GM21528 (cell line): ENCODE data around the gene GREB1.

Source experiments
- ATAC-seq: cut with Tn5 transposase; IDR thresholded peaks from one replicate; pipeline ENCODE4 v1.9.1; 2021; ENCODE audit warnings: mild to moderate bottlenecking, moderate library complexity; ENCODE audit not compliant: unreplicated experiment, low FRiP score

The GREB1 gene

DNA sequence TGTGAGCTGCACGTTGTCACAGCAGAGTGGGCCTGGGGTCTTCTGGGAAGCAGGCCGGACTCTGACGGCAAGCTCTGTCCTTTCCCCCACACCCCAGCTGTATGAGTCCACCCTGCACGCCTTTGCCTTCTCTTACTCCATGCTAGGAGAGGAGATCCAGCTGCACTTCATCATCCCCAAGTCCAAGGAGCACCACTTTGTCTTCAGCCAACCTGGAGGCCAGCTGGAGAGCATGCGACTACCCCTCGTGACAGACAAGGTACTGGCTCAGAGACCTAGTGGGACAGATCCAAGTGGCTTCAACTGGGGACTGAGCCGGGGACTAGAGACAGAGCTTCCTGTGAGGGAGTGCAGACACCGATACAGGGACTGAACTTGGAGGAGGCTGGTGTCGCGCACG lies 96.0 kb downstream of the GREB1 start:
- no peak for ATAC-seq

DNA sequence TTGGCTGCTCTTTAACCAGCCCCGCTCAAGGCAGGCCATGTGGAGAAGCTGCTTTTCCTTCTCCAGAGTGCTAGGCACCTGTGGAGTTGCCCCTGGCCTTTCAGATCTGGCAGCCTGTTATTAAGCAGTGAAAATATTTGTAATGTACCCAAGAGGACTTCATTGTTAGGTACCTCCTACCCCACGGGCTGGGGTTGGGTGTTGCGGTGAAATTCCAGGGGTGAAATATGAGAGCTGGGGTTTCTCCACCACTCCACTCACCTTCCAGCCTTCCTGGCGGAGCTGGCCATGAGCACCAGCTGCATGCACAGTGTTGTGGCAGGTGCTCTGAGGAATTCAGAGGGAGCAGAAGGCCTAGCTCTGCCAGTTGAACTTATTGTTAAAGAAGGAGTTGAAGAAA lies 97.0 kb downstream of the GREB1 start:
- ATAC-seq = no peak

DNA sequence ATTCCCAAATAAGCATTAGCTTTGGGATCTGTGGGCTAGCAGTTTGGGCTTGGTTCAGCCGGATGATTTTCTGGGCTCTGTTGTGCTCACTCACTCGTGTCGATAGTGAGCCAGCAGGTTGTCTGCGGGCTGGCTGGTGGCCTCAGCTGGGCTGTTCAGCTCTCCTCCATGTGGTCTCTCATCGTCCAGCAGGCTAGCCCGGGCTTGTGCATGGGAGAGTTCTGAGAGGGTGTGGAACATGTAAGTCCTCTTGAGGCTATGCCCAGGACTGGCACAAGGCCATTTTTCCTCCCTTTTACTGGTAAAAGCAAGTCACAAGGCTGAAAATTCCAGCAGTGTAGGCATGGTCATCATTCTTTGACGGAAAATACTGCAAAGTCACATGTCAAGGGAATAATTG lies 97.6 kb downstream of the GREB1 start:
- ATAC-seq = no peak

DNA sequence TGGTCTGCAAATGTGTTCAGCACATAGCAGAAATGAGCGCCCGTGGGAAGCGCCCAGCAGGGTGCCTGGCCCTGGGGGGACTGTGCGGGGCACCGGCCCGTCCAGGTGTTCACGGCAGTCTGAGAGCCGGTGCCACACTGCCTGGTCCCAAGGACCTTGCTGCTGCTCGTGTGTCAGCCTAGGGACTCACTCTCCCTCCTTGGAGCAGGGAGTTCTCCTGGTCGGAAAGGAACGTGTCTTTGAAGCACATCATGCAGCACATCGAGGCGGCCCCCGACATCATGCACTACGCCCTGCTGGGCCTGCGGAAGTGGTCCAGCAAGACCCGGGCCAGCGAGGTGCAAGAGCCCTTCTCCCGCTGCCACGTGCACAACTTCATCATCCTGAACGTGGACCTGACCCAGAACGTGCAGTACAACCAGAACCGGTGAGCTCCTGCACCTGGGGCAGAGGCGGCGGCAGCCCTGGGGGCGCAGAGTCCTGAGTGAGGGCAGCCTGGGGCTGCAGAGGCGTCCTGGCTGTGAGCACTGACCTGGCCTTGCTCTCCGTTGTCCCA lies 100.2 kb downstream of the GREB1 start:
- ATAC-seq = no peak

DNA sequence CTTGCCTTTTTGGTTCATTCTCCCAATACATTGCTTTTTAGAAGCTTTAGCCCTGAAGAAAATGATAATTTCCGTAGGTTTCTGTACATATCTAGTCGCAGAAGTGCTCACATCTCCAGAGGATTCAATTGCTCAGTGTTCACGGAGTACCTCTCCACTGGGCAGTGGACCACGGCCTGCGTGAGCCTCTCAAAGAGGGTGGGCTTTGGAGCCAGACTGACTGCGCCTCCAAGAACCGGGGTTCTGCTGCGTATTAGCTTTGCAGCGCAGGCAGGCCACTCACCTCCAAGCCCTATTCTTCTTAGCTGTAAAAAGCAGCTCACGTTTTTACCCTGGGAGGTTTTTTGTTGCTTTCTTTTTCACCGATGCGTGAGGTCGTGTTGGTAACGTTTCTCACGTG lies 100.7 kb downstream of the GREB1 start:
- no peak for ATAC-seq

DNA sequence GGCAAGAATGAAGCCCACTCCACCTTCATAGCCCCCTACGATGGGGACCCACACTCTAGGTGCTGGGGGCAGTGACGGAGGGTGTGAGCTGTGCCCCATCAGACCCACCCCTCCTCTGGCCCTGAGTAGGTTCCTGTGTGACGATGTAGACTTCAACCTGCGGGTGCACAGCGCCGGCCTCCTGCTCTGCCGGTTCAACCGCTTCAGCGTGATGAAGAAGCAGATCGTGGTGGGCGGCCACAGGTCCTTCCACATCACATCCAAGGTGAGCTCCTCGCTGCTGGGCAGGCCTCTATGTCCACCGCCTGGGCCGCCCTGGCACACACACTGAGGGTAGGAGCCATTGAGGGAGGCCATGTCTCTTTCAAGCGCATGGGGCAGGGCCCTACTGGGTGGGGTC lies 101.3 kb downstream of the GREB1 start:
- no peak for ATAC-seq

DNA sequence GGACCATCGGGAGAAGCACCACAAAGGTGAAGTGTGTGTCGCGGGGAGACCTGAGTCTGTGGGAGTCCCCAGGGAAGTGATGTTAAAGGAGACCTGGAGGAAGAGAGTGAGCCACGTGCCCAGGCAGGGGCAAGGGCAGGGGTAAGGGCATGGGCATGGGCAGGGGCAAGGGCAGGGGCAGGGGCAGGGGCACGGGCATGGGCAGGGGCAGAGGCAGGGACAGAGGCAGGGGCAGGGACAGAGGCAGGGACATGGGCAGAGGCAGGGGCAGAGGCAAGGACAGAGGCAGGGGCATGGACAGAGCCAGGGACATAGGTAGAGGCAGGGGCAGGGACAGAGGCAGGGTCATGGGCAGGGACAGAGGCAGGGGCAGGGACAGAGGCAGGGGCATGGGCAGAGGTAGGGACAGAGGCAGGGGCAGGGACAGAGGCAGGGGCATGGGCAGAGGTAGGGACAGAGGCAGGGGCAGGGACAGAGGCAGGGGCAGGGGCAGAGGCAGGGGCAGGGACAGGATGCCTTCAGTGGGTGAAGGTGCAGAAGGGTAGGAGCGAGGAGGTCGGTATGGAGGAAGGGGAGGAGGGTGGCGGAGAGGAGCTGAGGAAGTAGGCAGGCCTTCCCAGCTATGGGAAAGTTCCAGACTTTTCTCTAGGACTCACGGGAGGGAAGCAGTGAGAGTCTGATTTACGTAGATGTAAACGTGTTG lies 102.9 kb downstream of the GREB1 start:
- ATAC-seq = no peak

DNA sequence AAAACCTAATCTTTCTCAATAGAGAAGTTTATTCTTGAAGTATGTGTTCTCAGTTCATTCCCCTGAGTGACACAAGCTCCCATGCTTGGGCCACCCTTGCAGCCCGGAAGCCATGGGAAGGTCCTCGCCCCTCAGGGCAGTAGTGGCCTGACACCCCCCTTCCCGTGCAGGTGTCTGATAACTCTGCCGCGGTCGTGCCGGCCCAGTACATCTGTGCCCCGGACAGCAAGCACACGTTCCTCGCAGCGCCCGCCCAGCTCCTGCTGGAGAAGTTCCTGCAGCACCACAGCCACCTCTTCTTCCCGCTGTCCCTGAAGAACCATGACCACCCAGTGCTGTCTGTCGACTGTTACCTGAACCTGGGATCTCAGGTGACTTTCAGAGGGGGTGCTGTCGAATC lies 103.7 kb downstream of the GREB1 start:
- ATAC-seq = no peak

DNA sequence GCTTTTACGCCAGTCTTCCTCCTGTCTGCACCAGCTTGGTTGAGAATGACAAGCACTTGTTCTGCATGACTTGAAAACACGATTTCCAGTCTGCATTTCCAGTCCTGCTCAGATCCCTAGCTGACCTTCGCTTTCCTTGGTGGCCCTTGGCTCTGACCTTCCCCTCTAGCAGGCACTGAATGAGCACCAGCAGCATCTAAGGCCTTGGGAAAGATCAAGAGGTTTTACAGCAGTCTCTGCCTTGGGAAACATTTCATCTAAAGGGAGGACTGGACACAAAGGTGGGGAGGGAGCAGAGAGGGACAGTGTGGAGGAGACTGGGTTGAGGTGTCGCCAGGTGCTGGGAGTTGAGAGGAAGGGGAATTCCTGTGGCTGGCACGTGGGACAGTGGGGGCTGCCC lies 105.7 kb downstream of the GREB1 start:
- ATAC-seq = no peak

DNA sequence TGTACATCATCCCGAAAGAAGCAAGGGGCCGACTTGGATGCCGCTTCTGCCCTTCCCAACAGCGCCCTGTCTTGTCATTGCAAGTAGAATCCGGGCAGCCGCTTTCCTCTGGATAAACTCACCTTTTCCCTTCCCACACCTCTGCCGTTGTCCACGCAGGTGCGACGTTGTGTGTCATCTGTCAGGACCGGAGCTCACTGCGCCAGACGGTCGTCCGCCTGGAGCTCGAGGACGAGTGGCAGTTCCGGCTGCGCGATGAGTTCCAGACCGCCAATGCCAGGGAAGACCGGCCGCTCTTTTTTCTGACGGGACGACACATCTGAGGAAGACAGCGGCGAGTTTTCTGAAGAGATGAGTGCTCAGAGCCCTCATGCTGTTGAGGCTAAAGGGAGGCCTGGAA lies 106.3 kb downstream of the GREB1 start:
- ATAC-seq = no peak

DNA sequence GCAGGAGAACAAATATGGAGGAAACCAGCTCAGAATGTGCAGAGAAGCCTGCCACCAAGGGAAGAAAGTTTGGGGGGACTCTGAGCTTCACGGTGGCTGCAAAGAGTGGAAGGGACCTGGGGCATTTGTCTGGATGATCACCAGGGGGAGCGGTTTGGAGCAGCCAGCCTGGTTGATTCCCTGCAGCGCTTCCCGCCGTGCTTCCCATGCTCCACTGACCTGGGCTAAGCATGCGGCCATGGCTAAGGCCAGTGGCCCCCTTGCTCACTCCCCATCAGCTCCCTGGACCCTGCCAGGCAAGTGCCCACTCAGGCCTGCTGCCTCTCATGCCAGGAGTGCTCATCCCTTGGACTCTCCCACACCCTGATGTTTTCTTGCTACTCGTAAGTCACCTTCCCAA lies 109.1 kb downstream of the GREB1 start:
- no peak for ATAC-seq

DNA sequence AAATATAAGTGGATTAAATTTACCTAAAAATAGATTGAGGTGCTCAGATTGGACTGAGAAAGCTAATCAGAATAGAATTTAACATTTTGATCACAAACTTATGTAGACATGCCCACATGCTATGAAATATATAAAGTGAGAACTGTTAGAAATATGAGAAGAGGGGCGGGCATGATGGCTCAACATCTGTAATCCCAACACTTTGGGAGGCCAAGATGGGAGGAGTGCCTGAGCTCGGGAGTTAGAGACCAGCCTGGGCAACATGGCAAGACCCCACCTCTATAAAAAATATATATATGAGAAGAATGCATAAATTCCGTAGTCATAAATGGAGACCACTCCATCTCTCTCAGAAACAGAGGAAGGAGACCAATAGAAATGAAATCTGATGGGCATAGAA lies 110.4 kb downstream of the GREB1 start:
- ATAC-seq = no peak

DNA sequence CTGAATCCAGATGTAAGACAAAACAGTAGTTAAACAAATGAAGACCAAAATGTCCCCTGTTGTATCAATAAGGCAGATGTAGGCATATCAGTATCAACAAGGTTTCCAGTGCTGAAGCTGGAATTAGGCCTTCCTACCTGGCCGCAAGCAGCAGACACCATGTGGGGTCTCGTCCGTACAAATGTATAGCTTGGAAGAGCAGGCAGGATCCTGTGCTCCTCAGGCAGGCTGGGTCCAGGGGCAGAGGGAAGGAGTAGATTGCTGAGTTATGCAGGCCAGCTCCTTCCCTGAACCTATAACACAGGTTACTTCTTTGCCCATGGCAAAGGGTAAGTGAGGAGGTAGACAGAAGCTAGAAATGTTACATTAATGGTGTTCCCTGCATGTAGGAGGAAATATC lies 112.7 kb downstream of the GREB1 start:
- no peak for ATAC-seq

DNA sequence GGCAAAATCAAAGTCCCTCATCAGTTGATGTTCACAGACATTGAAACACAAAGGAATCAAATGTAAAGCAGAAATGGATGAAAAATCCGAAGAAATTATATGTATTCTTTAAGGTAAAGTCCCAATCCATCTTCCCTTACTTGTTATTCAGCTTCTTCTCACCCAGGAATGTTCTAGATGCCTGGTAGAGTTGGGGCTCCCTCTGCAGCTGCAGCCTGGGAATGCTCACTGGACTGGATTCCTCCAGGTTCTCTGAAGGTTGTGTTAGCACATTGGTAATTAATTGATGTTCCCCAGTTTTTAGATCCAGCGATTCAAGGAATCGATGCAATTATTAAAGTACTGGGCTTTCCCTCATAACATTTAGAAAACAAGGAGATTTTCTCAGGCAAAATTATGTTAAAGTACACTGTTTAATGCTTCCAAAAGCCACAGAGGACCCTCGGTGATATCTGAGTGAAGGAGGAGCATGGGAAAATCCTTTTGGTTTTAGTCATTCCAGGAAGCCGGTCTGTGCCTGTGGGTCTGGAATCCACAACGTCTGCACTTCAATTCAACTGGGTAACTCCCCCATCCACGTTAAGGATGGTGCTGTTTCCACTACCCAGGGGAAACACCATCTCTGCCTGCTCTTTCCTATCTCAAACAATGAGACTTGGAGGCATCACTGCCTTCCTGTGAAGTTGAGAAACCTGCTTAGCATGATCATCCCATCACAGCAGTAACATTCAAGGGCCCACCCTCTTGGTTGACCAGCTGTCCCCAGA lies 114.2 kb downstream of the GREB1 start:
- no peak for ATAC-seq

DNA sequence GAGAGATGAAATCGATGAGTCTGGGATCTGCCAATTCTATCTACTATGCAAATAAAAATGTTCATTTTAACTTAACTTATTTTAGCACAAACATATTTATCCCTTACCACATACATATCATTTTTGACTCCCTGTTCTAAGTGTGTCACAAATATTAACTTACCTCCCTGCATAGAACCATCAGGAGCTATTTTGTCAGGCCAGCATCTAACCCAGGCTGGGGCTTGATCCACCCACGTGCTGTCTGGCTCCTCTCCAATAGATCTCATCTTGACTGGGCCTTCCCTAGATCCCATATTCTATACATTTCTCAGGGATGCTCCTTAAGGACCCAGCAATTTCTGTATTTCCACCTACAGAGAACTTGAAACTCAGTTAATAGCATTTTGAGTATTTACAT lies 115.2 kb downstream of the GREB1 start:
- ATAC-seq = no peak

DNA sequence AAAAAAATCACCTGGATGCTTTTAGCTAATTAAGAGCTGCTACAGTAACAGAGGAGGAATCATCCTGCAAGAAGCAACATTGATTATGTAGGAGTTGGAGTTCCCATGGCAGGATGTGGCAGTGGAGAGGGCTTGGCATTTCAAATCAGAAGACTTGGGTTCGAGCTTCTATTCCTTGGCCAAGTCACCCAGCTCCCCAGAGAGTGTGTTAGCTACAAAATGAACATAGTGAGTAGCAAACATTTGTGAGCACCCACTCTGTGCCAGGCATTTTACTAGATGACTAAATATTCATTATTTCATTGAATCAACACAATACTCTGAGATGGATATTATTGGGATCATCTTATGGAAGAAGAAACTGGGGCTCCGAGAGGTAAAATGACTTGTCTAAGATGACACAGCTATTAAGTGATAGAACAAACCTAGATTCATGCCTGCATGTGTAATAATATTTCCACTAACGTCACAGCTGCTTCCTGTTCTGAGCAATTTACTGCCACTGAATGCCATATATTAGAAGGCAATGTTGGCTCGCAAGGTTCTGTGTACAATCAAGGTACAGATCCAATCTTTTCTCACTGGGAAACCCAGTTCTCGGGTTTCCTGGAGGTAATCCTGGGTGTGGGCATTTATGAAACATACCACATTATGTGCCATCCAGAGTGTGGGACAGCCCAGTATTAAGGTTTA lies 118.2 kb downstream of the GREB1 start:
- no peak for ATAC-seq

DNA sequence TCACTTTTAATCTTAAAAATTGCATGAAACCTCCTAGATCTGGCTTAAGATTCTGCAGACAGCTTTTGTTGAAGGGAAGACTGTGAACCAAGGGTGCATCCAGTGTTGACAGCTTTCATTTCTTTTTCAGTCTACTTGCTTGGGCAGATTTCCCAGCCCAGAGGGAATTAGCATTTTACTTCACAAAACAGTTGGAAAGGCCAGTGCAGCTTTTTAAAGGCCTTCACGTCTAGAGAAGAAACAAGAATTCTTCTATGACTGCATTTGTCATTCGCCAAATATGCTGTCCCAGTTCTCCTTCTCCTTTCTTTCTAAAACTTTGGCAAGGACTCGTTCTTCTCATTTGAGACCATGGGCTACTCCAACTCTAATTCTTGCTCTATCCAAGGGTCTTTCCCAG lies 118.7 kb downstream of the GREB1 start:
- ATAC-seq = no peak

DNA sequence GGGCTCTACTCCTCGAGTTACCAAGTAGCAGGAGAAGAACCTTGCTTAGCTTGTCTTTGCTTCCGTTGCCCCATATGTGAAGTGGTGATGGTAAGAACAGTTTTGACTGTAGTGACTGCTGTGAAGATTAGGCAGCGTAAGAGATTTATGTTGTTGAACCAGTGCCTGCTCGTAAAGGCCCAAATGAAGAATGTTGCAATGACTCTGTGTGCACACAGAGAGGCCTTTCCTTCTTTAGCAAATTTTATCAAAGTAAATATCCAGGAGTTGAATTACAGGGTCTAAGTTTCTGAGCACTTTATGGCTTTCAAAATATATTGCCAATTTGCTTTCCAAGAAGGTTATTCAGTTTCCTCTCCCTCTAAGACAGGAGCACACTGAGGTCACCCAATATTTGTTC lies 121.7 kb downstream of the GREB1 start:
- no peak for ATAC-seq

DNA sequence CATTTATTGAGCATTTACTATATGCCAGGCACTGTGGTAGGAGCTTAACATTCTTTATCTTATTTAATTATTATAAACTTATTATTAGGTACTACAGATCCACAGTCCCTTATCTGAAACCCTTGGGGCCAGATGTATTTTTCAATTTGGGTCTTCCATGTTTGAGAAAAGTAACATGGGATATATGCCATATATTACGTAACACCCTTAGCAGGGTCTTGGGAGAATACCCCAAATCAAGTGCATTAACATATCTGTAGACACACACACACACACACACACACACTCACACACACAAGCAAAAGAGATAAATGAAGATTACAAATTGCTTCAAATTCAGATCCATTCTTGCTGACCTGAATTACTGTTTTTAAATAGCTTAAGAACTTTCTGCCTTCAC lies 122.4 kb downstream of the GREB1 start:
- no peak for ATAC-seq

DNA sequence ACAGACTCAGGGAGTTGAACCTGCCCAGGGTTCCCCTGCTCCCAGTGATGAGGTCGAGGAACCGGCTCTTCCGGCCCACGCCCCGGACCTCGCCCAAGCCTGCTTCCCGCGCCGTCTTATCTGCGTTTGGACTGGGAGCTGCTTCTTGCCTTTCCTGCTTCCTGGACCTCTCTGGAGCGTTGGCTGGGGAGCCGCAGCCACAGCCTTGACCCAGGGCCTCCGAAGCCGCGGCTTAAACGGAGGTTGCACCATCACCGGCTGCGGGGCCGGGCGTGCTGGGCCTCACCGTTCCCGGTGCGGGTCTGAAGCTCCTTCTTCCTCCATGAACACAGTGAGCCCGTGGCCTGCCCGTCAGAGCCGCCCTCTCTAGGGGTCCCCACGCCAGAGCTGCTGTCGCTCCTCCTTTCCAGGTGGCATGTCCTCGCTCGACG lies 122.8 kb downstream of the GREB1 start:
- no peak for ATAC-seq

DNA sequence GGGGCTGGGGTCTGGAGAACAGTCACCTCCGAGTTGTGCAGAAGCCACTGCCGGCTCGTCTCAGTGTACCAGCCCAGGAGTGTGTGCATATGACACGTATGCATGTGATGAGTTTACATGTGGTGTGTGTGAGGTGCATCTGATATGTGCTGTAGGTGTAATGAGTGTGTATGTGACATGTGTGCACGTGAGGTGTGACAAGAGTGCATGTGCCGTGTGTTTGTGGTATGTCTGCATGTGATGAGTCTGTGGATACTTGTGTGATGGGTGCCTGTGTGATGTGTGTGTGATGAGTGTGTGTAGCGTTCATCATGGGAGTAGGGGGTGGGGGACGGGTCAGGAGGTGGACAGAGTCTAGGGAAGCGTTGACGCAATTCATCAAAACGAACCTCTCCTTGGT lies 123.3 kb downstream of the GREB1 start:
- no peak for ATAC-seq
